PC-9 (cell line): ENCODE results near the gene PCDHGA4.

Experiments used
- EZH2 ChIP-seq: fragments of 200-600 bp; sonication (generic); IDR thresholded peaks from 2 replicates; pipeline ENCODE4 v1.8.0; 2017; ENCODE audit warnings: antibody characterized with exemption, low read depth
- TF ChIP-seq, protein P1 (sequence below): fragments of 200-600 bp; sonication (generic); conservative IDR thresholded peaks from 2 replicates; pipeline ENCODE4 v1.6.1; 2017; ENCODE audit warnings: mixed run types, antibody characterized with exemption, mild to moderate bottlenecking, moderate library complexity

DNA sequence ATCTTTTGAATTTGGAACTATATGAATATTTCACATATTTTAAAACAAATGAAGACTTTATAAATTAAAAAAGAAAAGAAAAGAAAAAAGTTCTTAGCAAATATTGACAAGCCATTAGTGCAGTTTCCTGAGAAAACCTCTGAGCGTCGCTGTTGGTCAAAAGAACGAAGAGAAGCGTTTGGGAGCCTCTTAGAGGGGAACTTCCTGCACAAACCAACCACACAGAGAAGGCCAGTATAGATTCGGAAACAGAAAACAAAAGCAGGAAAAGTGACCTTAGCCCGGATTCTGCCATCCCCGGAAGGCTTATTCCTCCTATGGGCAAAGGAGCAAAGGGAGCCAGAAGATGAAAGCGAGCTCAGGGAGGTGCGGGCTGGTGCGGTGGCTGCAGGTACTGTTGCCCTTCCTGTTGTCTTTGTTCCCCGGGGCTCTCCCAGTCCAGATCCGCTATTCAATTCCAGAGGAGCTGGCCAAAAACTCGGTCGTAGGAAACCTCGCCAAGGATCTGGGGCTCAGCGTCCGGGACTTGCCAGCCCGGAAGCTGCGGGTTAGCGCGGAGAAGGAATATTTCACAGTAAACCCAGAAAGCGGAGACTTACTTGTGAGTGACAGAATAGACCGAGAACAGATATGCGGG lies 5.1 kb downstream of the PCDHGA4 start, which contains the start of gene PCDHGB2:
- TF ChIP-seq, protein P1, sequence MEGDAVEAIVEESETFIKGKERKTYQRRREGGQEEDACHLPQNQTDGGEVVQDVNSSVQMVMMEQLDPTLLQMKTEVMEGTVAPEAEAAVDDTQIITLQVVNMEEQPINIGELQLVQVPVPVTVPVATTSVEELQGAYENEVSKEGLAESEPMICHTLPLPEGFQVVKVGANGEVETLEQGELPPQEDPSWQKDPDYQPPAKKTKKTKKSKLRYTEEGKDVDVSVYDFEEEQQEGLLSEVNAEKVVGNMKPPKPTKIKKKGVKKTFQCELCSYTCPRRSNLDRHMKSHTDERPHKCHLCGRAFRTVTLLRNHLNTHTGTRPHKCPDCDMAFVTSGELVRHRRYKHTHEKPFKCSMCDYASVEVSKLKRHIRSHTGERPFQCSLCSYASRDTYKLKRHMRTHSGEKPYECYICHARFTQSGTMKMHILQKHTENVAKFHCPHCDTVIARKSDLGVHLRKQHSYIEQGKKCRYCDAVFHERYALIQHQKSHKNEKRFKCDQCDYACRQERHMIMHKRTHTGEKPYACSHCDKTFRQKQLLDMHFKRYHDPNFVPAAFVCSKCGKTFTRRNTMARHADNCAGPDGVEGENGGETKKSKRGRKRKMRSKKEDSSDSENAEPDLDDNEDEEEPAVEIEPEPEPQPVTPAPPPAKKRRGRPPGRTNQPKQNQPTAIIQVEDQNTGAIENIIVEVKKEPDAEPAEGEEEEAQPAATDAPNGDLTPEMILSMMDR = peak; percentile 63
- TF ChIP-seq EZH2 = no peak
